Endothelial cell of umbilical vein (primary cell): ENCODE data around the gene ANAPC13. TPM values are rescaled to one million over a fixed set of nuclear protein-coding genes. Genes with fewer than 3 reads are reported as not detected.

Experiments used
- BruUV-seq: library from RNA; stranded (reverse); fragments of 400-500 nt; replicated peaks from 2 replicates; lab custom pipeline; 2021; lab: Mats Ljungman, UMichigan
- CTCF ChIA-PET: fragments of 300-600, 350-600 bp; sonication (Branson Sonifier 250); formaldehyde crosslinking; loops from one replicate; lab custom pipeline; 2021; ENCODE audit warnings: antibody characterized with exemption, inconsistent platforms; lab: Charles Lee
- POLR2A ChIA-PET: fragments of 300-600, 350-600 bp; sonication (Branson Sonifier 250); formaldehyde crosslinking; loops from one replicate; lab custom pipeline; 2021; ENCODE audit warnings: antibody characterized with exemption, inconsistent platforms; lab: Charles Lee
- DNase-seq: peaks from one replicate; pipeline ENCODE4 v3.0.0-alpha.2; 2011; ENCODE audit warnings: low read depth, low spot score
- FAIRE-seq: peaks from 2 replicates; lab custom pipeline; 2011; peaks lifted over from hg19 to GRCh38; lab: Jason Lieb, UNC
- H2AFZ ChIP-seq: 2 replicates; pipeline ENCODE4 v1.6.0; 2012; ENCODE audit warnings: low read depth, low read length, control low read depth, inconsistent platforms
- H3K27ac ChIP-seq: 2 replicates; pipeline ENCODE4 v1.5.1; 2011; ENCODE audit warnings: low read depth, mild to moderate bottlenecking, control low read depth, low read length, moderate library complexity; ENCODE audit not compliant: insufficient read depth
- H3K27me3 ChIP-seq, 2 experiments: 2 replicates each; pipeline versions ENCODE4 v1.6.0 to v1.6.1; 2011; ENCODE audit warnings: low read length in 2 of 2, mixed read lengths in 1 of 2; ENCODE audit not compliant: control insufficient read depth in 2 of 2, insufficient read depth in 2 of 2
- H3K36me3 ChIP-seq, 2 experiments: 2 replicates in 1 of 2; 3 replicates in 1 of 2; pipeline ENCODE4 v1.5.1; 2011; ENCODE audit warnings: low read length in 2 of 2, mild to moderate bottlenecking in 1 of 2, moderate library complexity in 1 of 2; ENCODE audit not compliant: control insufficient read depth in 2 of 2, insufficient read depth in 2 of 2; ENCODE audit errors: extremely low read depth in 1 of 2
- H3K4me1 ChIP-seq: 3 replicates; pipeline ENCODE4 v1.5.1; 2011; ENCODE audit warnings: mild to moderate bottlenecking, low read length; ENCODE audit not compliant: control insufficient read depth, insufficient read depth; ENCODE audit errors: extremely low read depth
- H3K4me2 ChIP-seq: 2 replicates; pipeline ENCODE4 v1.6.1; 2011; ENCODE audit warnings: low read length, control low read depth, mixed read lengths; ENCODE audit not compliant: insufficient read depth
- H3K4me3 ChIP-seq, 3 experiments: fragments of 200-600 bp in 1 of 3; sonication (generic), shearing (Covaris generic) in 1 of 3; replicated peaks in 1 of 3; 2 replicates each; pipeline ENCODE4 v1.5.1; 2011 to 2016; ENCODE audit warnings: control low read depth in 3 of 3, low read length in 3 of 3, mild to moderate bottlenecking in 2 of 3, inconsistent platforms in 1 of 3, low read depth in 1 of 3, moderate library complexity in 1 of 3; ENCODE audit not compliant: insufficient read depth in 1 of 3
- H3K79me2 ChIP-seq: 2 replicates; pipeline ENCODE4 v1.6.0; 2012; ENCODE audit warnings: low read length, inconsistent platforms; ENCODE audit not compliant: control insufficient read depth, insufficient read depth
- H3K9ac ChIP-seq: replicated peaks from 2 replicates; pipeline ENCODE3; 2011; ENCODE audit warnings: low read length, control low read depth; ENCODE audit not compliant: insufficient read depth; ENCODE audit errors: extremely low read depth
- H3K9me1 ChIP-seq: replicated peaks from 3 replicates; pipeline ENCODE4 v1.6.0; 2011; ENCODE audit warnings: mild to moderate bottlenecking, low read length; ENCODE audit not compliant: control insufficient read depth, insufficient read depth; ENCODE audit errors: extremely low read depth
- H3K9me3 ChIP-seq: replicated peaks from 2 replicates; pipeline ENCODE4 v1.5.1; 2012; ENCODE audit warnings: low read length, inconsistent platforms; ENCODE audit not compliant: control insufficient read depth, insufficient read depth
- H4K20me1 ChIP-seq: replicated peaks from 2 replicates; pipeline ENCODE3; 2011; ENCODE audit warnings: mild to moderate bottlenecking, low read length; ENCODE audit not compliant: control insufficient read depth, insufficient read depth; ENCODE audit errors: extremely low read depth
- CTCF ChIP-seq, 2 donors: IDR thresholded peaks; 1 replicate in 1 of 2; 2 replicates in 1 of 2; pipeline ENCODE4 v1.5.1; 2011; ENCODE audit warnings: low read length in 2 of 2, mild to moderate bottlenecking in 2 of 2, moderate library complexity in 2 of 2, control low read depth in 1 of 2, inconsistent platforms in 1 of 2, low read depth in 1 of 2; ENCODE audit not compliant: insufficient read depth in 1 of 2; ENCODE audit errors: extremely low read depth in 1 of 2
- EZH2 ChIP-seq: IDR thresholded peaks from 2 replicates; pipeline ENCODE4 v1.6.1; 2012; ENCODE audit warnings: borderline replicate concordance, low read depth, mild to moderate bottlenecking, moderate library complexity, low read length, inconsistent platforms; ENCODE audit not compliant: severe bottlenecking
- FOS ChIP-seq: IDR thresholded peaks from 2 replicates; pipeline ENCODE4 v1.6.1; 2011; ENCODE audit warnings: mild to moderate bottlenecking, low read length, moderate library complexity, borderline replicate concordance; ENCODE audit not compliant: insufficient read depth
- GATA2 ChIP-seq: IDR thresholded peaks from 2 replicates; pipeline ENCODE4 v1.7.0; 2011; ENCODE audit warnings: low read depth, mild to moderate bottlenecking, moderate library complexity, mixed read lengths, low read length; ENCODE audit not compliant: insufficient read length, insufficient read depth
- JUN ChIP-seq: IDR thresholded peaks from 2 replicates; pipeline ENCODE4 v1.6.1; 2011; ENCODE audit warnings: borderline replicate concordance, low read depth; ENCODE audit not compliant: insufficient read length, insufficient read depth
- MAX ChIP-seq: IDR thresholded peaks from 2 replicates; pipeline ENCODE4 v1.6.1; 2011; ENCODE audit not compliant: insufficient read depth, insufficient read length
- MYC ChIP-seq: IDR thresholded peaks from one replicate; pipeline ENCODE4 v1.6.1; 2011; ENCODE audit warnings: mild to moderate bottlenecking, low read depth, low read length
- POLR2A ChIP-seq: IDR thresholded peaks from 2 replicates; pipeline ENCODE4 v1.6.1; 2012; ENCODE audit warnings: low read depth, mild to moderate bottlenecking, control low read depth, low read length
- POLR2AphosphoS5 ChIP-seq: IDR thresholded peaks from 2 replicates; pipeline ENCODE4 v1.6.1; 2012; ENCODE audit warnings: low read depth, mild to moderate bottlenecking, control low read depth, low read length, moderate library complexity; ENCODE audit not compliant: insufficient read depth
- dilution Hi-C: fragments of 300-500 bp; cut with MboI; formaldehyde crosslinking; loops from one replicate; pipeline ENCODE4 v1.15.0; 2019; ENCODE audit warnings: low sequenced_read_pairs; ENCODE audit not compliant: extremely low pct_ligation_motif_present
- intact Hi-C: fragments of 100-400 bp; cut with micrococcal nuclease; formaldehyde crosslinking; loops from one replicate; pipeline ENCODE4 v1.10.0; 2022
- polyA plus RNA-seq, 4 experiments: library from polyadenylated mRNA; depleted of rRNA in 3 of 4; stranded (reverse) in 3 of 4; unstranded in 1 of 4; fragments of >200 nt; gene quantifications; 2 replicates each; pipeline versions ENCODE4 v1.2.1 to v1.2.3, GENCODE V29; 2011 to 2012; ENCODE audit warnings: missing spikeins in 1 of 4
- total RNA-seq: library from RNA; stranded (reverse); gene quantifications from 2 replicates; pipeline ENCODE4 v1.2.3, GENCODE V29; 2021

ANAPC13 gene
- total and polyA plus RNA-seq, 2 donors (not counting 3 experiments of a cell fraction or from before 2014, with no cell fraction given) = 48.4 to 50.8 TPM

- Histone ChIP-seq H3K4me3 (no peak overlapping the region), H3K4me1 (no peaks in the 10 kb centered on the region), H3K4me2 (no peak overlapping the region), H3K36me3 (peaks cover 0 to 5% of the 10 kb centered on the region in 2 experiments), H3K9me3 (no peaks in the 10 kb centered on the region), H3K9ac (no peak overlapping the region), H3K27ac (no peak overlapping the region), H2AFZ (no peak overlapping the region), H4K20me1 (no peaks in the 10 kb centered on the region), H3K79me2 (peaks cover under 1% of the 10 kb centered on the region), H3K27me3 (no peaks in the 10 kb centered on the region), H3K9me1 (no peaks in the 10 kb centered on the region)
- dilution Hi-C loops = no loop called here
- BruUV-seq = no TSS peak
- DNase-seq = no peak
- POLR2A ChIA-PET = interaction anchor here (0.6 kb wide), 2 partner anchors 778 to 1953 kb away, joined by 3 read pairs; no protein-coding TSS in a partner anchor
- intact Hi-C loops = no loop called here
- FAIRE-seq = no peak
- CTCF ChIA-PET = no interaction called here
- TF ChIP-seq MAX = no peak
- TF ChIP-seq EZH2 = no peak
- no peak for TF ChIP-seq POLR2AphosphoS5
- TF ChIP-seq GATA2 = no peak
- no peak for TF ChIP-seq CTCF (IDR thresholded peaks at IDR 0.05; ENCODE audit: extremely low read depth in 1 of 2, insufficient read depth in 1 of 2, low read depth in 1 of 2, low read length in 2 of 2)
- TF ChIP-seq JUN = no peak
- no peak for TF ChIP-seq POLR2A
- TF ChIP-seq FOS = no peak
- no peak for TF ChIP-seq MYC
Measured at GRCh38 chr3:134533493-134533892, 47.7 kb upstream of the ANAPC13 start.
